Measurements from ENCODE around the gene PRDM16. TPM values are rescaled to one million over a fixed set of nuclear protein-coding genes. Genes with fewer than 3 reads are reported as not detected.

Gene PRDM16
- total and polyA plus RNA-seq, 2 of the 8 experiments (the other 6 are each of a cell fraction or from before 2014, with no cell fraction given), result 0.39 to 0.43 TPM

DNA sequence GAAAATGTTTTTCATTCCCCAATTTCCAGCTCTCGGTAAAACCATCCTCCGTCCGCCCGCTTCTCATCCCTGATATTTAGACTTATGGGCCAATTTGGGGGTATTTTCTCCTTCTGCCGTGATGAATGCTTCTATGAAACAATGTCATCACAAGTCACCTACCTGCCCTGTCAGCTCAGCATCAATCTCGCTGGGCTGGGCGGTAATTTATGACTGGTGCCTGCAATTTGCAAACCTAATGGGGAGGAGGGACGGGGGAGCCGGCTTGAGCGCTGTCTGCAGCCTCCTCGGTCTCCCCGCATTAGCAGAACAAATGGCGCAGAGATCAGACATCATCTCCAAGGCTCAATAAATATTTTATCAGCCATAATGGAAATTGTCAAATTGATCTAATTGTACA is 72.1 kb downstream of the PRDM16 start:
- Histone ChIP-seq H3K23me2 (ENCODE audit: low read depth, low read length) (no peaks in the 10 kb centered on the region), H3K27me3 (replicated peaks in 1 of 4; ENCODE audit: control insufficient read depth in 3 of 4, extremely low read depth in 1 of 4, insufficient read depth in 3 of 4, low read length in 3 of 4) (no peaks in the 10 kb centered on the region), H3K27ac (ENCODE audit: low read depth, low read length) (no peak overlapping the region), H2BK20ac (ENCODE audit: low read length) (no peak overlapping the region), H3K4me1 (replicated peaks in 1 of 4; ENCODE audit: control insufficient read depth in 3 of 4, insufficient read depth in 4 of 4, low read length in 3 of 4) (no peaks in the 10 kb centered on the region), H3K9ac (replicated peaks in 1 of 4; ENCODE audit: extremely low read depth in 1 of 4, low read depth in 3 of 4, low read length in 3 of 4) (no peak overlapping the region), H2BK15ac (ENCODE audit: low read length) (no peak overlapping the region), H2AFZ (ENCODE audit: low read length) (no peak overlapping the region), H3K14ac (ENCODE audit: insufficient read length) (no peak overlapping the region), H3K4ac (replicated peaks; ENCODE audit: insufficient read length, low read depth, low read length) (no peak overlapping the region), H3K79me1 (ENCODE audit: low read depth, low read length) (no peaks in the 10 kb centered on the region), H3K79me2 (ENCODE audit: control insufficient read depth in 1 of 2, insufficient read depth in 2 of 2, low read length in 2 of 2) (no peaks in the 10 kb centered on the region), H3K4me3 (ENCODE audit: extremely low read depth in 1 of 4, insufficient read depth in 2 of 4, low read depth in 3 of 4, low read length in 4 of 4) (no peak overlapping the region), H4K8ac (ENCODE audit: extremely low read depth, insufficient read depth, low read length) (no peak overlapping the region), H2BK120ac (replicated peaks; ENCODE audit: low read depth, low read length) (no peak overlapping the region), H2BK12ac (ENCODE audit: low read depth, low read length) (no peak overlapping the region), H3K18ac (ENCODE audit: extremely low read depth, low read length) (no peak overlapping the region), H2AK5ac (ENCODE audit: low read depth, low read length) (no peak overlapping the region), H4K91ac (replicated peaks; ENCODE audit: insufficient read length, low read length) (no peak overlapping the region), H3K56ac (replicated peaks; ENCODE audit: insufficient read length, low read depth, low read length) (no peak overlapping the region), H3K9me3 (ENCODE audit: insufficient read depth in 2 of 2, low read depth in 1 of 2, low read length in 1 of 2) (no peaks in the 10 kb centered on the region), H2BK5ac (ENCODE audit: low read depth, low read length) (no peak overlapping the region), H4K20me1 (replicated peaks in 1 of 2; ENCODE audit: control insufficient read depth in 1 of 2, insufficient read depth in 2 of 2, low read length in 2 of 2) (no peaks in the 10 kb centered on the region), H3K4me2 (ENCODE audit: insufficient read depth in 1 of 2, low read depth in 2 of 2, low read length in 2 of 2) (no peak overlapping the region), H3K23ac (ENCODE audit: insufficient read length) (no peak overlapping the region), H3K36me3 (ENCODE audit: control insufficient read depth in 2 of 4, insufficient read depth in 4 of 4, low read length in 3 of 4) (no peaks in the 10 kb centered on the region), H4K5ac (ENCODE audit: insufficient read length, low read depth, low read length) (no peak overlapping the region)
- POLR2A ChIA-PET (ENCODE audit: partially characterized antibody), result no interaction called here
- DNase-seq (ENCODE audit: low read depth in 1 of 2, low spot score in 2 of 2) (no peak), FAIRE-seq (no peak)
- CTCF ChIA-PET (ENCODE audit: partially characterized antibody), result no interaction called here
- 93% methylated on average over 13 of the region's 13 CpGs; no CpG with 5 or more reads in 1 of the 2 experiments for WGBS, 2 experiments (ENCODE audit: extremely low coverage in 1 of 2, insufficient coverage in 1 of 2, insufficient read length in 1 of 2, insufficient replicate concordance in 2 of 2, low coverage in 1 of 2, low lambda C conversion rate in 2 of 2, missing lambda C conversion rate in 1 of 2)
- no peak for TF ChIP-seq SIX5 (IDR thresholded peaks at IDR 0.05; ENCODE audit: low read depth, low read length)
- no peak for TF ChIP-seq TAF7 (optimal IDR thresholded peaks at IDR 0.05; ENCODE audit: borderline replicate concordance, low read depth, low read length)
- TF ChIP-seq ASH2L (IDR thresholded peaks at IDR 0.05; ENCODE audit: low read length), result no peak
- no peak for TF ChIP-seq CREB1 (IDR thresholded peaks at IDR 0.05)
- TF ChIP-seq NANOG (IDR thresholded peaks at IDR 0.05; ENCODE audit: insufficient read depth, low read depth, low read length, poor library complexity, severe bottlenecking), result no peak
- no peak for TF ChIP-seq EGR1 (IDR thresholded peaks at IDR 0.05; ENCODE audit: borderline replicate concordance, low read depth, low read length)
- TF ChIP-seq POU5F1 (IDR thresholded peaks at IDR 0.05; ENCODE audit: low read depth, low read length), result no peak
- no peak for TF ChIP-seq ZNF274 (IDR thresholded peaks at IDR 0.05; ENCODE audit: borderline replicate concordance, extremely low read depth, low read length)
- no peak for TF ChIP-seq SP1 (IDR thresholded peaks at IDR 0.05; ENCODE audit: low read depth, low read length)
- TF ChIP-seq BRCA1 (IDR thresholded peaks at IDR 0.05; ENCODE audit: low read depth, low read length), result no peak
- TF ChIP-seq YY1 (IDR thresholded peaks at IDR 0.05; ENCODE audit: low read depth, low read length), result no peak
- TF ChIP-seq, protein P1, sequence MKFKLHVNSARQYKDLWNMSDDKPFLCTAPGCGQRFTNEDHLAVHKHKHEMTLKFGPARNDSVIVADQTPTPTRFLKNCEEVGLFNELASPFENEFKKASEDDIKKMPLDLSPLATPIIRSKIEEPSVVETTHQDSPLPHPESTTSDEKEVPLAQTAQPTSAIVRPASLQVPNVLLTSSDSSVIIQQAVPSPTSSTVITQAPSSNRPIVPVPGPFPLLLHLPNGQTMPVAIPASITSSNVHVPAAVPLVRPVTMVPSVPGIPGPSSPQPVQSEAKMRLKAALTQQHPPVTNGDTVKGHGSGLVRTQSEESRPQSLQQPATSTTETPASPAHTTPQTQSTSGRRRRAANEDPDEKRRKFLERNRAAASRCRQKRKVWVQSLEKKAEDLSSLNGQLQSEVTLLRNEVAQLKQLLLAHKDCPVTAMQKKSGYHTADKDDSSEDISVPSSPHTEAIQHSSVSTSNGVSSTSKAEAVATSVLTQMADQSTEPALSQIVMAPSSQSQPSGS (IDR thresholded peaks at IDR 0.05; ENCODE audit: low read length), result no peak
- TF ChIP-seq PHF8 (conservative IDR thresholded peaks at IDR 0.05; ENCODE audit: low read depth, low read length), result no peak
- TF ChIP-seq CEBPB (IDR thresholded peaks at IDR 0.05; ENCODE audit: low read depth, low read length), result no peak
- no peak for TF ChIP-seq MAFK (IDR thresholded peaks at IDR 0.05; ENCODE audit: low read depth, low read length)

Data from H1 (cell line).